Right lobe of liver (tissue), 6 donors: ENCODE measurements around the gene FGGY. TPM values are rescaled to one million over a fixed set of nuclear protein-coding genes. Genes with fewer than 3 reads are reported as not detected.
"Not testable (repeated sequence)": the region's sequence is repeated elsewhere in the genome, so short reads cannot be mapped to it uniquely, and the experiment has no call there.

Experiments
- ATAC-seq, 4 donors: fragments of 200-7000 bp; cut with Tn5 transposase; one replicate each; pipeline ENCODE4 v1.9.1; 2020; ENCODE audit warnings: mild to moderate bottlenecking in 4 of 4, moderate library complexity in 4 of 4
- DNase-seq, 3 donors: peaks; one replicate each; pipeline ENCODE4 v3.0.0-alpha.2; 2020
- H3K27ac ChIP-seq, 3 donors: fragments of 200-600 bp; one replicate each; pipeline ENCODE4 v1.8.0; 2022
- H3K27me3 ChIP-seq, 2 donors: fragments of 200-600 bp; one replicate each; pipeline ENCODE4 v1.8.0; 2022
- H3K36me3 ChIP-seq, 4 donors: fragments of 200-600 bp; sonication (generic) in 1 of 4; one replicate each; pipeline versions ENCODE4 v1.5.1 to v1.8.0; 2017 to 2022; ENCODE audit warnings: control low read depth in 1 of 4
- H3K4me1 ChIP-seq, 4 donors: fragments of 200-600 bp; sonication (generic) in 1 of 4; one replicate each; pipeline versions ENCODE4 v1.5.1 to v1.8.0; 2017 to 2022; ENCODE audit warnings: control low read depth in 1 of 4
- H3K4me3 ChIP-seq, 3 donors: fragments of 200-600 bp; one replicate each; pipeline ENCODE4 v1.8.0; 2022
- H3K9me3 ChIP-seq, 4 donors: fragments of 200-600 bp; sonication (generic) in 1 of 4; one replicate each; pipeline versions ENCODE4 v1.5.1 to v1.8.0; 2017 to 2022; ENCODE audit warnings: control low read depth in 1 of 4
- POLR2A ChIP-seq: fragments of 450-650 bp; IDR thresholded peaks from one replicate; pipeline ENCODE4 v1.6.1; 2017; ENCODE audit warnings: antibody characterized with exemption, mild to moderate bottlenecking
- WGBS: methylation state at CpG from one replicate; pipeline ENCODE4 v1.1.6; 2018; ENCODE audit warnings: low coverage, low lambda C conversion rate; ENCODE audit not compliant: insufficient coverage; ENCODE audit errors: missing lambda C conversion rate; 5-methylcytosine and 5-hydroxymethylcytosine counted together
- intact Hi-C, 2 donors: fragments of 100-400 bp; cut with DNase I; formaldehyde crosslinking; loops; one replicate each; pipeline versions ENCODE4 v1.11.2 to v1.14.1; 2022
- total RNA-seq, 6 experiments: library from RNA; depleted of rRNA in 2 of 6; stranded (reverse); fragments of >200 nt in 2 of 6; fragmentation: NEBNext Ultra II Directional in 3 of 6; extraction: Animal tissue kit (Norgen Biotek cat#: 25700) in 3 of 6; gene quantifications; one replicate each; pipeline versions ENCODE4 v1.1.0 to v1.2.4, GENCODE V29; 2016 to 2023
- TF ChIP-seq, protein P1 (sequence below), 4 donors: fragments of 200-600 bp in 3 of 4; fragments of 450-650 bp in 1 of 4; IDR thresholded peaks; one replicate each; pipeline versions ENCODE4 v1.5.1 to v1.8.0; 2016 to 2022; ENCODE audit warnings: antibody characterized with exemption in 4 of 4, mild to moderate bottlenecking in 2 of 4
- donor health status: DM: no; HTN: yes; CAD: no.
- donor health status: DM: no; HTN: no; CAD: no.
- donor health status: DM: no; HTN: no; CAD: no.
- donor health status: DM: no; HTN: yes; CAD: no.
- donor health status: DM: no; HTN: yes; CAD: no.

Gene FGGY
- total RNA-seq, 6 experiments from 2014 or later, result 45.5 to 84.2 (median 58.7) TPM

- H3K27ac ChIP-seq, result no peak overlapping the region
- no peaks in the 10 kb centered on the region for H3K27me3 ChIP-seq
- no peaks in the 10 kb centered on the region for H3K9me3 ChIP-seq
- intact Hi-C loops, result no loop called here
- TF ChIP-seq, protein P1, sequence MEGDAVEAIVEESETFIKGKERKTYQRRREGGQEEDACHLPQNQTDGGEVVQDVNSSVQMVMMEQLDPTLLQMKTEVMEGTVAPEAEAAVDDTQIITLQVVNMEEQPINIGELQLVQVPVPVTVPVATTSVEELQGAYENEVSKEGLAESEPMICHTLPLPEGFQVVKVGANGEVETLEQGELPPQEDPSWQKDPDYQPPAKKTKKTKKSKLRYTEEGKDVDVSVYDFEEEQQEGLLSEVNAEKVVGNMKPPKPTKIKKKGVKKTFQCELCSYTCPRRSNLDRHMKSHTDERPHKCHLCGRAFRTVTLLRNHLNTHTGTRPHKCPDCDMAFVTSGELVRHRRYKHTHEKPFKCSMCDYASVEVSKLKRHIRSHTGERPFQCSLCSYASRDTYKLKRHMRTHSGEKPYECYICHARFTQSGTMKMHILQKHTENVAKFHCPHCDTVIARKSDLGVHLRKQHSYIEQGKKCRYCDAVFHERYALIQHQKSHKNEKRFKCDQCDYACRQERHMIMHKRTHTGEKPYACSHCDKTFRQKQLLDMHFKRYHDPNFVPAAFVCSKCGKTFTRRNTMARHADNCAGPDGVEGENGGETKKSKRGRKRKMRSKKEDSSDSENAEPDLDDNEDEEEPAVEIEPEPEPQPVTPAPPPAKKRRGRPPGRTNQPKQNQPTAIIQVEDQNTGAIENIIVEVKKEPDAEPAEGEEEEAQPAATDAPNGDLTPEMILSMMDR (IDR thresholded peaks at IDR 0.05), result no peak
- no peak for TF ChIP-seq POLR2A
- DNase-seq (no peak), ATAC-seq (no peak)
- H3K4me1 ChIP-seq, result no peaks in the 10 kb centered on the region
- no peak overlapping the region for H3K4me3 ChIP-seq
- peaks cover 0 to 18% (median 0%) of the 10 kb centered on the region in 4 donors for H3K36me3 ChIP-seq
These were observed 307.3 kb downstream of the FGGY start for GRCh38 chr1:59604191-59604590.

DNA sequence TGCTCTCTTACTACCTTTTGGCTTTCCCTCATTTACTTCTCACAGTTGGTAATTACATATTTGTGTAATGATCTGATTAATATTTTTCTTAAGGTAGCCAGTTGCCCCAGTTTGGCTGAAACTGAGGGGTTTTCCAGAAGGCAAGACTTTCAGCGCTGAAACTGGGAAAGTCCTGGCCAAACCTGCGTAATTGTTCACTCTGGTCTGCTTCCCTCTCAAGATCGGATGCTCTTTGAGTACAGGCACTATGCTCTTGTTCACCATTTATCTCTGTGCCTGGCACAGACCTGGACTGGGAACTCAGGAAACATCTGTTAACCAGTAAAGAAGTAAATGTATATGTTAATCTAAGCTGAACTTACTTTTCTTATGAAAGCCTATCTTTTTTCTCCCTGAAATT is 308.3 kb downstream of the FGGY start:
- Histone ChIP-seq H3K27me3 (no peaks in the 10 kb centered on the region), H3K4me3 (no peak overlapping the region), H3K36me3 (peaks cover 0 to 26% (median 0%) of the 10 kb centered on the region in 4 donors), H3K9me3 (no peaks in the 10 kb centered on the region), H3K4me1 (no peaks in the 10 kb centered on the region), H3K27ac (no peak overlapping the region)
- intact Hi-C loops, result no loop called here
- no peak for DNase-seq
- no peak for ATAC-seq
- whole genome bisulfite sequencing, result 73% methylated on average over 3 of the region's 3 CpGs
- TF ChIP-seq POLR2A, result no peak
- TF ChIP-seq, protein P1 (IDR thresholded peaks at IDR 0.05), result no peak

GRCh38 chr1:59605761-59606160 is 308.9 kb downstream of the FGGY start:
- peaks cover 0 to 26% (median 0%) of the 10 kb centered on the region in 4 donors for H3K36me3 ChIP-seq
- no peaks in the 10 kb centered on the region for H3K9me3 ChIP-seq
- no peak for TF ChIP-seq POLR2A
- TF ChIP-seq, protein P1 (IDR thresholded peaks at IDR 0.05), result no peak
- no peak overlapping the region for H3K27ac ChIP-seq
- 0% methylated on average over 1 of the region's 1 CpG for WGBS
- H3K4me1 ChIP-seq, result no peaks in the 10 kb centered on the region
- no peak for DNase-seq
- H3K4me3 ChIP-seq, result no peak overlapping the region
- no peaks in the 10 kb centered on the region for H3K27me3 ChIP-seq
- ATAC-seq, result no peak
- intact Hi-C loops, result no loop called here

- intact Hi-C loops, result no loop called here
These were observed 312.4 kb downstream of the FGGY start for GRCh38 chr1:59609245-59609644.

DNA sequence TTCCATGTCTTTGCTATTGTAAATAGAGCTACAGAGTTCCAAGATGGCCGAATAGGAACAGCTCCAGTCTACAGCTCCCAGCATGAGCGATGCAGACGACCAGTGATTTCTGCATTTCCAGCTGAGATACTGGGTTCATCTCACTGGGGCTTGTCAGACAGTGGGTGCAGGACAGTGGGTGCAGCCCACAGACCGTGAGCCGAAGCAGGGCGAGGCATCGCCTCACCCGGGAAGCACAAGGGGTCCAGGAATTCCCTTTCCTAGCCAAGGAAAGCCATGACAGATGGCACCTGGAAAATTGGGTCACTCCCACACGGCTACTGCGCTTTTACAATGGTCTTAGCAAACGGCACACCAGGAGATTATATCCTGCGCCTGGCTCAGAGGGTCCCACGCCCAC is 313.6 kb downstream of the FGGY start:
- H3K27ac ChIP-seq, H3K27me3 ChIP-seq, intact Hi-C loops, H3K4me1 ChIP-seq, ATAC-seq, H3K9me3 ChIP-seq, H3K4me3 ChIP-seq, DNase-seq: not testable (repeated sequence)
- WGBS, result 84% methylated on average over 5 of the region's 13 CpGs
- peaks cover 0 to 26% (median 0%) of the 10 kb centered on the region in 4 donors for H3K36me3 ChIP-seq

More at GRCh38 chr1:59609245-59609644, 312.4 kb downstream of the FGGY start:
- Histone ChIP-seq H3K4me1 (no peaks in the 10 kb centered on the region), H3K36me3 (peaks cover 0 to 26% (median 0%) of the 10 kb centered on the region in 4 donors), H3K9me3 (no peaks in the 10 kb centered on the region), H3K4me3 (no peak overlapping the region), H3K27ac (no peak overlapping the region), H3K27me3 (no peaks in the 10 kb centered on the region)
- DNase-seq, result no peak
- WGBS, result 82% methylated on average over 1 of the region's 1 CpG
- no peak for TF ChIP-seq POLR2A
- TF ChIP-seq, protein P1 (IDR thresholded peaks at IDR 0.05), result no peak
- no peak for ATAC-seq
